Cardiac fibroblast (primary cell): ENCODE results near the gene ABCC2.
"Not testable (repeated sequence)": the region's sequence is repeated elsewhere in the genome, so short reads cannot be mapped to it uniquely, and the experiment has no call there.

Source experiments
- DNase-seq, 2 donors: peaks; one replicate each; pipeline versions ENCODE4 v3.0.0 to v3.0.0-alpha.2; 2010; ENCODE audit warnings: low read depth in 2 of 2
- H3K4me3 ChIP-seq, 2 donors: replicated peaks in 1 of 2; 1 replicate in 1 of 2; 2 replicates in 1 of 2; pipeline ENCODE4 v1.5.1; 2011; ENCODE audit warnings: low read depth in 2 of 2, low read length in 2 of 2, mild to moderate bottlenecking in 2 of 2, moderate library complexity in 1 of 2
- TF ChIP-seq, protein P1 (sequence below): IDR thresholded peaks from one replicate; pipeline ENCODE4 v1.5.1; 2011; ENCODE audit warnings: low read depth, mild to moderate bottlenecking, low read length, inconsistent platforms

Gene ABCC2

GRCh38 chr10:99881371-99881770 is 98.9 kb downstream of the ABCC2 start:
- no peak for DNase-seq
- TF ChIP-seq, protein P1, sequence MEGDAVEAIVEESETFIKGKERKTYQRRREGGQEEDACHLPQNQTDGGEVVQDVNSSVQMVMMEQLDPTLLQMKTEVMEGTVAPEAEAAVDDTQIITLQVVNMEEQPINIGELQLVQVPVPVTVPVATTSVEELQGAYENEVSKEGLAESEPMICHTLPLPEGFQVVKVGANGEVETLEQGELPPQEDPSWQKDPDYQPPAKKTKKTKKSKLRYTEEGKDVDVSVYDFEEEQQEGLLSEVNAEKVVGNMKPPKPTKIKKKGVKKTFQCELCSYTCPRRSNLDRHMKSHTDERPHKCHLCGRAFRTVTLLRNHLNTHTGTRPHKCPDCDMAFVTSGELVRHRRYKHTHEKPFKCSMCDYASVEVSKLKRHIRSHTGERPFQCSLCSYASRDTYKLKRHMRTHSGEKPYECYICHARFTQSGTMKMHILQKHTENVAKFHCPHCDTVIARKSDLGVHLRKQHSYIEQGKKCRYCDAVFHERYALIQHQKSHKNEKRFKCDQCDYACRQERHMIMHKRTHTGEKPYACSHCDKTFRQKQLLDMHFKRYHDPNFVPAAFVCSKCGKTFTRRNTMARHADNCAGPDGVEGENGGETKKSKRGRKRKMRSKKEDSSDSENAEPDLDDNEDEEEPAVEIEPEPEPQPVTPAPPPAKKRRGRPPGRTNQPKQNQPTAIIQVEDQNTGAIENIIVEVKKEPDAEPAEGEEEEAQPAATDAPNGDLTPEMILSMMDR: no peak

DNA sequence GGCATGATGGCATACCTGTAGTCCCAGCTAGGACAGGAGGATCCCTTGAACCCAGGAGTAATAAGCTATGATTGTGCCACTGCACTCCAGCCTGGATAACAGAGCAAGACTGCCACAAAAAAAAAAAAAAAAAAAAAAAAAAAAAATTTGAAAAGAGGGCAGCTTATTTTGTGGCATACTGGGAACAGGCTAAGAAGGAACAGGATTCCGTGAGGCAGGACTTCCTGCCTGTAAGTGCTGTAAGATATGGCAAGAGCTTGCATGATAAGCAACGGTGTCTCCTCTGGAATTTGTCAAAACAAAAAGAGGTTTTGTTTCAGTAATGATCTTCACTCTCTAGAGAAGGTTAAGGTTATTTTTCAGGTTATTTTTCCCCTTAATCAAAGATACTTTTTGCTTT is 101.1 kb downstream of the ABCC2 start:
- DNase-seq: peak in 1 of 2 donors; percentile 33
- TF ChIP-seq, protein P1: no peak
- no peak overlapping the region for H3K4me3 ChIP-seq

More at GRCh38 chr10:99881371-99881770, 98.9 kb downstream of the ABCC2 start:
- H3K4me3 ChIP-seq: no peak overlapping the region

GRCh38 chr10:99888622-99889021 is 106.2 kb downstream of the ABCC2 start:
- TF ChIP-seq, protein P1: no peak
- peak; percentile 64 to 66 for DNase-seq
- H3K4me3 ChIP-seq: no peak overlapping the region

- TF ChIP-seq, protein P1: no peak
- DNase-seq: no peak
Measured at GRCh38 chr10:99894613-99895012, 112.2 kb downstream of the ABCC2 start.

DNA sequence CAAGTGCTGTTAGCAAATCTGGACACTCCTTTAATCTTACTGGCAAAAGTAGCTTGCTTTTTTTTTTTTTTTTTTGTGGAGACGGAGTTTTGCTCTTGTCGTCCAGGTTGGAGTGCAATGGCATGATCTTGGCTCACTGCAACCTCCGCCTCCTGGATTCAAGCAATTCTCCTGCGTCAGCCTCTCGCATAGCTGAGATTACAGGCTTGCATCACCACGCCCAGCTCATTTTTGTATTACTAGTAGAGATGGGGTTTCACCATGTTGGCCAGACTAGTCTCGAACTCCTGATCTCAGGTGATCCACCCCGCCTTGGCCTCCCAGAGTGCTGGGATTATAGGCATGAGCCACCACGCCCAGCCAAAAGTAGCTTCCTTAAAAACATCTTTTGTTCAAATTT is 112.6 kb downstream of the ABCC2 start:
- not testable (repeated sequence) for DNase-seq, H3K4me3 ChIP-seq

More at GRCh38 chr10:99894613-99895012, 112.2 kb downstream of the ABCC2 start:
- H3K4me3 ChIP-seq: no peak overlapping the region

GRCh38 chr10:99895867-99896266 is 113.4 kb downstream of the ABCC2 start:
- TF ChIP-seq, protein P1: no peak
- no peak for DNase-seq
- H3K4me3 ChIP-seq: no peak overlapping the region
